Cardiac fibroblast (primary cell): ENCODE results near the gene STK32B.

Source experiments
- DNase-seq, 2 donors: peaks; one replicate each; pipeline versions ENCODE4 v3.0.0 to v3.0.0-alpha.2; 2010; ENCODE audit warnings: low read depth in 2 of 2
- H3K4me3 ChIP-seq, 2 donors: replicated peaks in 1 of 2; 1 replicate in 1 of 2; 2 replicates in 1 of 2; pipeline ENCODE4 v1.5.1; 2011; ENCODE audit warnings: low read depth in 2 of 2, low read length in 2 of 2, mild to moderate bottlenecking in 2 of 2, moderate library complexity in 1 of 2
- TF ChIP-seq, protein P1 (sequence below): IDR thresholded peaks from one replicate; pipeline ENCODE4 v1.5.1; 2011; ENCODE audit warnings: low read depth, mild to moderate bottlenecking, low read length, inconsistent platforms

Gene STK32B

DNA sequence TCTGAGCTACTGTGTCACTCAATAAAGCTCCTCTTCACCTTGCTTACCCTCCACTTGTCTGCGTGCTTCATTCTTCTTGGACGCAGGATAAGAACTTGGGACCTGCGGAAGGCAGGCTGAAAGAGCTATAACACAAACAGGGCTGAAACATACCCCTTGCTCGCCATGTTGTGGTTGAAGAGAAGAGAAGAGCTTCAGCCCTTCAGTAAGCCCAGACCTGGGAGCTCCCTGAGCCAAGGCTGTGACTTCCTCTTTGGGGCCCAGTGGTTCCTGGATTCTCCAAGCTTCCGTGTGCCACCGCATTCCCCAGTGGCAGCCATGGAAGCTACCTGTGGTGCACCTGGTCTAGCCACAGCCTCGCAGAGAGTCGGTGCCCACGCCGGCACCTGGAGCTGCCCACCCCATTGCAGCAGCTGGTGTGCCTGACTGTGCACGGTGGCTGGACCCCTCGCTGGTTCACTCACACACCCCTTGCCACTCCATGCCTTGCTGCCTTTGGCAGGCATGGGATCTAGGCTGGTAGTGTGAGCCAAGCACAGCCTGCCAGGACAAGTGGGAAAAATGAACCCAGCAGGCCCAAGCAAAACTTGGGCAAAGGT is 496.5 kb downstream of the STK32B start:
- H3K4me3 ChIP-seq: no peak overlapping the region
- TF ChIP-seq, protein P1, sequence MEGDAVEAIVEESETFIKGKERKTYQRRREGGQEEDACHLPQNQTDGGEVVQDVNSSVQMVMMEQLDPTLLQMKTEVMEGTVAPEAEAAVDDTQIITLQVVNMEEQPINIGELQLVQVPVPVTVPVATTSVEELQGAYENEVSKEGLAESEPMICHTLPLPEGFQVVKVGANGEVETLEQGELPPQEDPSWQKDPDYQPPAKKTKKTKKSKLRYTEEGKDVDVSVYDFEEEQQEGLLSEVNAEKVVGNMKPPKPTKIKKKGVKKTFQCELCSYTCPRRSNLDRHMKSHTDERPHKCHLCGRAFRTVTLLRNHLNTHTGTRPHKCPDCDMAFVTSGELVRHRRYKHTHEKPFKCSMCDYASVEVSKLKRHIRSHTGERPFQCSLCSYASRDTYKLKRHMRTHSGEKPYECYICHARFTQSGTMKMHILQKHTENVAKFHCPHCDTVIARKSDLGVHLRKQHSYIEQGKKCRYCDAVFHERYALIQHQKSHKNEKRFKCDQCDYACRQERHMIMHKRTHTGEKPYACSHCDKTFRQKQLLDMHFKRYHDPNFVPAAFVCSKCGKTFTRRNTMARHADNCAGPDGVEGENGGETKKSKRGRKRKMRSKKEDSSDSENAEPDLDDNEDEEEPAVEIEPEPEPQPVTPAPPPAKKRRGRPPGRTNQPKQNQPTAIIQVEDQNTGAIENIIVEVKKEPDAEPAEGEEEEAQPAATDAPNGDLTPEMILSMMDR: no peak
- DNase-seq: no peak
